Measurements from ENCODE around the gene NPPA. TPM values are rescaled to one million over a fixed set of nuclear protein-coding genes. Genes with fewer than 3 reads are reported as not detected.

Gene NPPA
- total and polyA plus RNA-seq, 9 of the 15 experiments (the other 6 are each of a cell fraction or from before 2014, with no cell fraction given): not detected

GRCh38 chr1:11880911-11881748 is 33.5 kb upstream of the NPPA start (continued):
- TF ChIP-seq, protein P1, sequence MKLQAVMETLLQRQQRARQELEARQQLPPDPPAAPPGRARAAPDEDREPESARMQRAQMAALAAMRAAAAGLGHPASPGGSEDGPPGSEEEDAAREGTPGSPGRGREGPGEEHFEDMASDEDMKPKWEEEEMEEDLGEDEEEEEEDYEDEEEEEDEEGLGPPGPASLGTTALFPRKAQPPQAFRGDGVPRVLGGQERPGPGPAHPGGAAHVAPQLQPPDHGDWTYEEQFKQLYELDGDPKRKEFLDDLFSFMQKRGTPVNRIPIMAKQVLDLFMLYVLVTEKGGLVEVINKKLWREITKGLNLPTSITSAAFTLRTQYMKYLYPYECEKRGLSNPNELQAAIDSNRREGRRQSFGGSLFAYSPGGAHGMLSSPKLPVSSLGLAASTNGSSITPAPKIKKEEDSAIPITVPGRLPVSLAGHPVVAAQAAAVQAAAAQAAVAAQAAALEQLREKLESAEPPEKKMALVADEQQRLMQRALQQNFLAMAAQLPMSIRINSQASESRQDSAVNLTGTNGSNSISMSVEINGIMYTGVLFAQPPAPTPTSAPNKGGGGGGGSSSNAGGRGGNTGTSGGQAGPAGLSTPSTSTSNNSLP (IDR thresholded peaks at IDR 0.05; ENCODE audit: borderline replicate concordance, low read depth, low read length): no peak
- TF ChIP-seq NUFIP1 (IDR thresholded peaks at IDR 0.05; ENCODE audit: partially characterized antibody) (no peak), JUND (IDR thresholded peaks at IDR 0.05; ENCODE audit: borderline replicate concordance, low read depth, low read length) (0 out of 2 replicates have a peak, but pooled peaks have one; percentile 21), JUND (tag; IDR thresholded peaks at IDR 0.05; ENCODE audit: borderline replicate concordance, low read depth, low read length) (peak; percentile 67; the same call in 1 of the 3 replicates), HOMEZ (CRISPR knock-in tag; IDR thresholded peaks at IDR 0.05) (no peak), CHCHD3 (CRISPR knock-in tag; IDR thresholded peaks at IDR 0.05) (no peak), CHD4 (IDR thresholded peaks at IDR 0.05; ENCODE audit: insufficient read depth, insufficient replicate concordance, low read depth, low read length, poor library complexity, severe bottlenecking) (no peak), MAFG (tag; conservative IDR thresholded peaks at IDR 0.05) (no peak), ZNF282 (CRISPR knock-in tag; IDR thresholded peaks at IDR 0.05) (no peak), ZNF639 (CRISPR knock-in tag; conservative IDR thresholded peaks at IDR 0.05 in 1 of 2, IDR thresholded peaks at IDR 0.05 in 1 of 2) (peak in 1 of 2 experiments; percentile 88; a peak in 2 of 4 replicates), POLR2G (IDR thresholded peaks at IDR 0.05; ENCODE audit: low read depth, low read length) (peak; percentile 38; the same call in 1 of the 2 replicates), ARID1B (IDR thresholded peaks at IDR 0.05) (no peak; the same call in 1 of the 2 replicates), PRMT5 (CRISPR knock-in tag; IDR thresholded peaks at IDR 0.05) (no peak), OTX1 (CRISPR knock-in tag; IDR thresholded peaks at IDR 0.05) (0 out of 2 replicates have a peak, but pooled peaks have one; percentile 15), ZNF79 (CRISPR knock-in tag; IDR thresholded peaks at IDR 0.05; ENCODE audit: low read depth) (0 out of 2 replicates have a peak, but pooled peaks have one; percentile 16), RBM17 (IDR thresholded peaks at IDR 0.05; ENCODE audit: borderline replicate concordance, low read depth, low read length) (no peak), SMAD3 (CRISPR knock-in tag; conservative IDR thresholded peaks at IDR 0.05) (peak; percentile 56; the same call in 1 of the 2 replicates), RNF2 (IDR thresholded peaks at IDR 0.05) (peak; percentile 75), MTA3 (IDR thresholded peaks at IDR 0.05; ENCODE audit: borderline replicate concordance) (peak; percentile 61; the same call in 1 of the 2 replicates), TARDBP (IDR thresholded peaks at IDR 0.05) (0 out of 2 replicates have a peak, but pooled peaks have one; percentile 69)
- TF ChIP-seq, protein P2, sequence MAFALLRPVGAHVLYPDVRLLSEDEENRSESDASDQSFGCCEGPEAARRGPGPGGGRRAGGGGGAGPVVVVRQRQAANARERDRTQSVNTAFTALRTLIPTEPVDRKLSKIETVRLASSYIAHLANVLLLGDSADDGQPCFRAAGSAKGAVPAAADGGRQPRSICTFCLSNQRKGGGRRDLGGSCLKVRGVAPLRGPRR (CRISPR knock-in tag; IDR thresholded peaks at IDR 0.05): 0 out of 2 replicates have a peak, but pooled peaks have one; percentile 16

Data from K562 (cell line).